GM18517 (cell line): Measurements from ENCODE around the gene PCAT7.

Experiments used
- ATAC-seq: cut with Tn5 transposase; IDR thresholded peaks from one replicate; pipeline ENCODE4 v1.9.1; 2021; ENCODE audit warnings: mild to moderate bottlenecking, moderate library complexity; ENCODE audit not compliant: unreplicated experiment

Gene PCAT7

DNA sequence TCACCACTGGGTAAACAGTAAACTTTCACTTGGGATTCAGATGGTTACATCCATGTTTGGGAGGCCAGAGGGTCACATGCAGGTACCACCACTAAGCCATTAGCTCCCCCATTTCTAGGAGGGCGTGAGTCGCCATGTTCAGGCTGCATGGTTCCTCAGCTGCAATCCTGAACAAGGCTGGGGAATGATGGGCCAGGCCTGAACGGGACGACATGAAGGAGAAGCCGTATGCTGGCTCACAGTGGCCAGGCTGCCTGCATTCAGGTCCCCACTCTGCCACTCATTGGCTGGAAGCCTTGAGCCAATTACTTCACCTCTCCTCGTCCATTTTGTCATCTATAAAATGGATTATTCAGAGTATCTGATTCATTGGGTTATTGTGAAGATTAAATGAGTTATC lies 47.8 kb downstream of the PCAT7 start:
- ATAC-seq: no peak

GRCh38 chr9:94603259-94604160 lies 48.6 kb downstream of the PCAT7 start:
- ATAC-seq: no peak

GRCh38 chr9:94606646-94607422 lies 52.0 kb downstream of the PCAT7 start:
- no peak for ATAC-seq

GRCh38 chr9:94607423-94607691 lies 52.5 kb downstream of the PCAT7 start:
- no peak for ATAC-seq

GRCh38 chr9:94610181-94610606 lies 55.3 kb downstream of the PCAT7 start:
- ATAC-seq: no peak

DNA sequence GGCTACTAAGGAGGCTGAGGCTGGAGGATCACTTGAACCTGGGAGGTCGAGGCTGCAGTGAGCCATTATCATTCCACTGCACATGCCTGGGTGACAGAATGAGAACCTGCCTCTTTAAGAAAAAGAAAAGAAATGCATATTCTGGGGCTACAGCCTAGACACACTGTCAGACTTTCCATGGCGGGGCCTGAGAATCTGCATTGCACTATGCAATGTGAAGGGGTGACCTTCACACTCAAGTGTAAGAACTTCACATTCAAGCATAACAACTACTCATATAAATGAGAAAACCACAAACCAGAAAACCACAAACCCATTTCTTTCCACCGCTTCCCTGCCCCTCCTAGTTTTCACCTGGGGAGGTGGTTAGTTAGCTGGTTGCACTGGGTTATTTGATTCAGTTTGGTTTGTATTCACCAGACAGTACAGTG lies 56.8 kb downstream of the PCAT7 start:
- ATAC-seq: no peak

GRCh38 chr9:94612071-94612470 lies 57.2 kb downstream of the PCAT7 start:
- ATAC-seq: no peak

DNA sequence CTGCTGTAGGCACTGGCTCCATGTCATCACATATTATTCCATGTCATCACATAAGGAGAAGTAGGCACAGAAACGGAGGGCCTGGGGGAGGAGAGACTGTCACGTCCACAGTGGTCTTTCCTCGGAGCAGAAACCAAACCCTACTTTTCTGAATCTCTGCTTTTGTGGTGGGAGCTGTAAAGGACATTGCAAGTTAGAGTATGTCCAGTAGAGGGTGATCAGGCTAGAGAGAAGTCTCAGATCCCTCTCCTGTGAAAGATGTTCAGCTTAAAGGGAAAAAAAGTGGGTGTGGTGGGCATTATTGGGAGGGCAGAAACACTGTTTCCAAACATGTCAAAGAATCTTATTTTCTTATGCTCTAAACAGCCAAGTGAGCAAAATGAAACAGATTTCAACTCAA lies 58.1 kb downstream of the PCAT7 start:
- ATAC-seq: no peak

- no peak for ATAC-seq
Observed at GRCh38 chr9:94619026-94619425, 64.1 kb downstream of the PCAT7 start.
